ENCODE measurements around the gene NUP214.
"Not testable (repeated sequence)": the region's sequence is repeated elsewhere in the genome, so short reads cannot be mapped to it uniquely, and the experiment has no call there.

The NUP214 gene

GRCh38 chr9:131116281-131117120 lies 8.9 kb upstream of the NUP214 start:
- no peak for DNase-seq (ENCODE audit: low spot score)

GRCh38 chr9:131117121-131117761 lies 8.1 kb upstream of the NUP214 start:
- DNase-seq (ENCODE audit: low spot score) = no peak

- DNase-seq (ENCODE audit: low spot score) = no peak
These were observed 7.6 kb upstream of the NUP214 start for GRCh38 chr9:131117762-131118145.

GRCh38 chr9:131119600-131119999 lies 5.8 kb upstream of the NUP214 start:
- DNase-seq (ENCODE audit: low spot score) = no peak

GRCh38 chr9:131120620-131121228 lies 4.7 kb upstream of the NUP214 start:
- no peak for DNase-seq (ENCODE audit: low spot score)

GRCh38 chr9:131121346-131121745 lies 4.0 kb upstream of the NUP214 start:
- no peak for DNase-seq (ENCODE audit: low spot score)

GRCh38 chr9:131122158-131122557 lies 3.2 kb upstream of the NUP214 start:
- DNase-seq (ENCODE audit: low spot score) = no peak

- DNase-seq (ENCODE audit: low spot score) = no peak
These were observed 423 bp upstream of the NUP214 start for GRCh38 chr9:131125038-131125287.

GRCh38 chr9:131126059-131126426 lies 657 bp downstream of the NUP214 start:
- DNase-seq (ENCODE audit: low spot score) = no peak

GRCh38 chr9:131129183-131129582 lies 3.8 kb downstream of the NUP214 start:
- DNase-seq (ENCODE audit: low spot score) = no peak

- DNase-seq (ENCODE audit: low spot score) = no peak
These were observed 13.3 kb downstream of the NUP214 start for GRCh38 chr9:131138676-131139075.

- DNase-seq (ENCODE audit: low spot score) = no peak
These were observed 14.7 kb downstream of the NUP214 start for GRCh38 chr9:131140112-131140511.

GRCh38 chr9:131140550-131140949 lies 15.2 kb downstream of the NUP214 start:
- no peak for DNase-seq (ENCODE audit: low spot score)

- no peak for DNase-seq (ENCODE audit: low spot score)
These were observed 16.8 kb downstream of the NUP214 start for GRCh38 chr9:131142160-131142559.

GRCh38 chr9:131144201-131144600 lies 18.8 kb downstream of the NUP214 start:
- no peak for DNase-seq (ENCODE audit: low spot score)

- DNase-seq (ENCODE audit: low spot score) = no peak
These were observed 19.9 kb downstream of the NUP214 start for GRCh38 chr9:131145245-131145644.

- no peak for DNase-seq (ENCODE audit: low spot score)
These were observed 20.8 kb downstream of the NUP214 start for GRCh38 chr9:131146186-131146585.

GRCh38 chr9:131148276-131148675 lies 22.9 kb downstream of the NUP214 start:
- DNase-seq (ENCODE audit: low spot score) = no peak

GRCh38 chr9:131148966-131149687 lies 23.7 kb downstream of the NUP214 start:
- no peak for DNase-seq (ENCODE audit: low spot score)

- DNase-seq (ENCODE audit: low spot score) = no peak
These were observed 24.3 kb downstream of the NUP214 start for GRCh38 chr9:131149688-131150053.

- no peak for DNase-seq (ENCODE audit: low spot score)
These were observed 28.2 kb downstream of the NUP214 start for GRCh38 chr9:131153595-131153994.

- DNase-seq (ENCODE audit: low spot score) = not testable (repeated sequence)
These were observed 33.3 kb downstream of the NUP214 start for GRCh38 chr9:131158673-131159072.
